ENCODE data around the gene CUEDC1. TPM values are rescaled to one million over a fixed set of nuclear protein-coding genes. Genes with fewer than 3 reads are reported as not detected.

The CUEDC1 gene
- total RNA-seq, 2 donors from 2014 or later, result 42.3 to 43.6 TPM

- intact Hi-C loops (cut with DNase I), result no loop called here
- DNase-seq (ENCODE audit: low spot score), result peak; percentile 72
These were observed 10.4 kb upstream of the CUEDC1 start for GRCh38 chr17:57965521-57966160.

- intact Hi-C loops (cut with DNase I), result no loop called here
- no peak for DNase-seq (ENCODE audit: low spot score)
These were observed 7.9 kb upstream of the CUEDC1 start for GRCh38 chr17:57963149-57963511.

GRCh38 chr17:57962279-57963148 lies 7.3 kb upstream of the CUEDC1 start:
- intact Hi-C loops (cut with DNase I), result no loop called here
- DNase-seq (ENCODE audit: low spot score), result peak; percentile 56

GRCh38 chr17:57959929-57960328 lies 4.7 kb upstream of the CUEDC1 start:
- peak; percentile 65 for DNase-seq (ENCODE audit: low spot score)
- intact Hi-C loops (cut with DNase I), result loop anchor here (5.0 to 10.0 kb wide), 2 partner anchors 65 to 68 kb away; no protein-coding TSS in a partner anchor

GRCh38 chr17:57958391-57958790 lies 3.2 kb upstream of the CUEDC1 start:
- peak; percentile 29 for DNase-seq (ENCODE audit: low spot score)
- intact Hi-C loops (cut with DNase I), result loop anchor here (5.0 to 10.0 kb wide), 2 partner anchors 64 to 66 kb away; no protein-coding TSS in a partner anchor

GRCh38 chr17:57957886-57958285 lies 2.7 kb upstream of the CUEDC1 start:
- intact Hi-C loops (cut with DNase I), result loop anchor here (5.0 to 10.0 kb wide), 2 partner anchors 63 to 66 kb away; no protein-coding TSS in a partner anchor
- DNase-seq (ENCODE audit: low spot score), result no peak

- intact Hi-C loops (cut with DNase I), result loop anchor here (5.0 to 10.0 kb wide), 2 partner anchors 62 to 65 kb away; no protein-coding TSS in a partner anchor
- peak; percentile 26 for DNase-seq (ENCODE audit: low spot score)
These were observed 2.1 kb upstream of the CUEDC1 start for GRCh38 chr17:57957120-57957850.

GRCh38 chr17:57956291-57957119 lies 1.3 kb upstream of the CUEDC1 start:
- peak; percentile 36 for DNase-seq (ENCODE audit: low spot score)
- intact Hi-C loops (cut with DNase I), result loop anchor here (5.0 to 10.0 kb wide), 2 partner anchors 62 to 64 kb away; no protein-coding TSS in a partner anchor

GRCh38 chr17:57954397-57955182 lies 622 bp downstream of the CUEDC1 start:
- intact Hi-C loops (cut with DNase I), result loop anchor here (5.0 to 10.0 kb wide), 3 partner anchors 33 to 62 kb away; partner anchors contain the start of gene VEZF1 (in 1 of the 2)
- DNase-seq (ENCODE audit: low spot score), result peak; percentile 92

- DNase-seq (ENCODE audit: low spot score), result peak; percentile 49
- intact Hi-C loops (cut with DNase I), result loop anchor here (5.0 to 10.0 kb wide), 2 partner anchors 33 to 59 kb away; partner anchors contain the start of gene VEZF1 (in 1 of the 2)
These were observed 1.4 kb downstream of the CUEDC1 start for GRCh38 chr17:57953705-57954396.

GRCh38 chr17:57953219-57953618 lies 2.0 kb downstream of the CUEDC1 start:
- intact Hi-C loops (cut with DNase I), result loop anchor here (5.0 to 10.0 kb wide), 2 partner anchors 34 to 58 kb away; partner anchors contain the start of gene VEZF1 (in 1 of the 2)
- peak; percentile 20 for DNase-seq (ENCODE audit: low spot score)

- DNase-seq (ENCODE audit: low spot score), result peak; percentile 76
- intact Hi-C loops (cut with DNase I), result loop anchor here (5.0 to 10.0 kb wide), 3 partner anchors 38 to 72 kb away; partner anchors contain the start of gene VEZF1 (in 1 of the 2)
These were observed 5.6 kb downstream of the CUEDC1 start for GRCh38 chr17:57949649-57950048.

GRCh38 chr17:57948555-57949420 lies 6.4 kb downstream of the CUEDC1 start:
- DNase-seq (ENCODE audit: low spot score), result peak; percentile 63
- intact Hi-C loops (cut with DNase I), result loop anchor here in 1 of 2 donors (5.0 kb wide), 1 partner anchor 71 kb away; no protein-coding TSS in a partner anchor

GRCh38 chr17:57948169-57948554 lies 7.0 kb downstream of the CUEDC1 start:
- peak; percentile 42 for DNase-seq (ENCODE audit: low spot score)
- intact Hi-C loops (cut with DNase I), result loop anchor here in 1 of 2 donors (5.0 kb wide), 1 partner anchor 71 kb away; no protein-coding TSS in a partner anchor

GRCh38 chr17:57947369-57947768 lies 7.8 kb downstream of the CUEDC1 start:
- intact Hi-C loops (cut with DNase I), result loop anchor here in 1 of 2 donors (5.0 kb wide), 1 partner anchor 70 kb away; no protein-coding TSS in a partner anchor
- no peak for DNase-seq (ENCODE audit: low spot score)

Measured in posterior vena cava (tissue), 2 donors.